NCI-H2107 (cell line): Measurements from ENCODE around the gene CLCN4.
A peak's percentile ranks its signal among the peaks of the same experiment; 100 is the strongest.

Source experiments
- DNase-seq: peaks from one replicate; lab custom pipeline; 2025; lab: John Stamatoyannopoulos, UW

Gene CLCN4

GRCh38 chrX:10167573-10167972 lies 10.8 kb downstream of the CLCN4 start:
- no peak for DNase-seq

GRCh38 chrX:10168226-10168625 lies 11.5 kb downstream of the CLCN4 start:
- no peak for DNase-seq

DNA sequence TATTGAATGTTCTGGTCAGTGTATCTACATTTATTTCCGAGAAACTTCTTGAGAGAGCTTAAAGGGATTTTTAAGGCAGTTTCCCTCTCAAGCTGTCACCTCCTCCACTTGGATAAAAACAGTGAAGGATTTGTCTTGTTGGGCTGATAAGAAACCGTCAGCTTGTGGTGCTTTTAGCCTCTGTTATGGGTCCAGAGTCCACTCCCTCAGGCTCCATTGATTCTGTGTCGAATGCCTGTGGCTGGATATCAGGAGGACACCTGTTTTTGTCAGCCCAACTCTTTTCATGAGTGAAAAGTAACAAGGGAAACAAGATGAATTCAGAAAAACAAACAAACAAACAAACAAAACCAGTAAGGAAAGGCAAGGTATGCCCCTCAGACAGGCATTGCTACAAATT lies 12.4 kb downstream of the CLCN4 start:
- no peak for DNase-seq

DNA sequence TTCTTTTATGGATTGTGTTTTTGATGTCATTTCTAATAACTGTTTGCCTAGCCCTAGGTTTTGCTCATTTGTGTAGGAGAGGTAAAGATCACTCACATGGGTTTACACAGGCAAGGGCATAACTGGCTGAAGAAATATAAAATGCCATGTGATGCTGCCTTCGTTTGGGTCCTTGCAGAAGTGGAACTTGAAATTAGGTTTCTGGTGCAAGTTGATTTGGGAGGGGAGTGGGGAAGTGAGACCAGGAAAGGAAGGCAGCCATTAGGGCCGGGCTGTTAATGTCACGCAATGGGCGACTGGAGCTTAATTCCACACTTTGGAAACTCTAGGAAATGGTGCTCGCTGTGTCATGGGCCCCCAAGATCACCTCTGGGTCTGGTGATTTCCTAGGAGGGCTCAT lies 14.5 kb downstream of the CLCN4 start:
- no peak for DNase-seq

DNA sequence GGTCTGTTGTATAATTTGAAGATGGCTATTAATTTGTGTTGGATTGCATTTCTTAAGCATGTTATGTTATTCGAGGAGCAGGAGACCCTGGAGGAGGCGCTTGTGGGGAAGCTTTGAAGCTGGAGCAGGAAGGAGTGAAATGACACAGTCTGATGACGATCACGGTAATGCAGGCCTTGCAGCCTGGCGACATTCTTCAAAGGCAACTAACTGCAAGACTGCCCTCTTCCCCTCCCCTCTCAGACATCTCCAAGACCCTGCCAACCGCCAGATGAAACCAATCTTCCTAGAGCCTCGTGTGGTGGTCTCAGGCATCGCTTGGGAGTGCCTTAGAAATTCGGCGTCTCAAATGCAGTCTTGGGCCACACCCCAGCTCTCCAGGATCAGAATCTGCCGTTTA lies 16.1 kb downstream of the CLCN4 start:
- no peak for DNase-seq

GRCh38 chrX:10173331-10173900 lies 16.6 kb downstream of the CLCN4 start:
- DNase-seq = peak; percentile 93

DNA sequence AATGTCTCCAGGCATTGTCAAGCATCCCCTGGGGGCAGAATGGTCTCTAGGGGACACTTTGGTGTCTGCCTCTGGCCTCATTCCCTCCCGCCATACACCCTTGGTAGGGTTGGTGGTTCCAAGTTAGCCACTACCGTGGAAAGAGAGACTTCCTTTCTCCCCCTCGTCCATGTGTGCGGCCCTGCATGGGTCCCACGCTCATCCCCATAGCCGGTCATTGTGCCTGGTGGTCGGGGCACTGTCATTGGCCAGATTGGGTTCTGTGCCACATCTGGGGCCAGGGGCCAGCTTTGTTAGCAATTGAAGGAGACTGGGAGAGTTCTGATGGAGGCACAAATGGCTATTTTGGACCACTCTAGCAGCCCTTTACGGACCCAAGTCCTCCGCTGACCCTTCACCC lies 17.3 kb downstream of the CLCN4 start:
- DNase-seq = no peak

- no peak for DNase-seq
Observed at GRCh38 chrX:10174810-10175209, 18.0 kb downstream of the CLCN4 start.

DNA sequence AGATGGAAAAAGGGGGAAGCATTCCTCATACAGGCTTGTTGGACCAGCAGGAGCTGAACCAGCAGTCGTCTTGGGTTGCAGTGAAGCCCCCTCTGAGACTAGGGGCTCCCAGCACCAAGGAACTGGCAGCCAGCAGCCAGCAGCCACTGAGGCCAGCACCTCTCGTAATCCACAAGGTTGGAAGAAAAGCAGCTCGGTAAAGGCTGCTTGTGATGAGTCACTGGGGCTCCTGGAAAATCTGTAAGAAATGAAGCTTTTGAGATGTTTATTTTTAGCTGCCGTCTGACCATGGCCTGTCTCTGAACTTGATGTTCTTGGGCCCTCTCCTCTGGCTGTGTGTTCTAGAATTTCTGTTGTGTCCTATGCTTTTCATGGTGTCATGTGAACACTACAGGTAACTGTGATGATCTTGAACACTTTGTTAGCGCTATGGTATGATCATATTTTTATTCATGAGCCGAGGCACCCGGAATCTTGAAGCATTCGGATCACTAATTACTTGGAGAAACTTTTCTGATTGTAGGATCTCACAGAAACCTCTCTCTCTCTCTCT lies 18.6 kb downstream of the CLCN4 start:
- no peak for DNase-seq

GRCh38 chrX:10176121-10177003 lies 19.6 kb downstream of the CLCN4 start:
- DNase-seq = no peak

- no peak for DNase-seq
Observed at GRCh38 chrX:10177004-10177396, 20.2 kb downstream of the CLCN4 start.

- no peak for DNase-seq
Observed at GRCh38 chrX:10177601-10178000, 20.8 kb downstream of the CLCN4 start.

DNA sequence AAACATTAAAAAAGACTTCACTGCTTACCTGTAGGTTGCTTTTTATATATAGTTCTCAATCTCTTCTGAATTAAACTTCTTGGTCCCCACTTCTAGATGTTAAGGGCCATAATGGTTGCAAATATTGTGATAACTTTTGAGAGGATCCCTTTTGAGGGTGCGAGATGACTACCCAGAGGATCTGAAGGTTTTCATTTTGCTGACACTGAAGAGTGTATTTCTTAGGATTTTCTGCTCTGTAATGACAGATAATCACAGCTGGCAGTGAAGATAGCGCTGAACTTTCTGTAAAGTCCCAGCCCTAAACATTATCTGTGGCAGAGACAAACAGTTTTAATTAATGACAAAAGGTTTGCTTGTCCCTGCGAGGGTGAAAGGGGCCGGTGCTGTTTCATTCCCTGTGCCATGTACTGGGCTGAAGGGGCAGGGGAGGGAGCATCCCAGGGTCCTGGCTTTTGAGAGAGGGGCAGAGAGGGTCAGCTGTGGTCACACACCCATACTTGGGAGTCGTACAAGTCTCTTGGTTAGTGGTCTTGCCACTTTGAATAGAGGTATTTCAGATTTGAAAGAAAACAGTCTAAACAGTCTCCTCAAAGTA lies 22.2 kb downstream of the CLCN4 start:
- DNase-seq = no peak

- DNase-seq = no peak
Observed at GRCh38 chrX:10183760-10184159, 27.0 kb downstream of the CLCN4 start.

- no peak for DNase-seq
Observed at GRCh38 chrX:10184411-10184810, 27.6 kb downstream of the CLCN4 start.

- DNase-seq = no peak
Observed at GRCh38 chrX:10186355-10186754, 29.6 kb downstream of the CLCN4 start.

DNA sequence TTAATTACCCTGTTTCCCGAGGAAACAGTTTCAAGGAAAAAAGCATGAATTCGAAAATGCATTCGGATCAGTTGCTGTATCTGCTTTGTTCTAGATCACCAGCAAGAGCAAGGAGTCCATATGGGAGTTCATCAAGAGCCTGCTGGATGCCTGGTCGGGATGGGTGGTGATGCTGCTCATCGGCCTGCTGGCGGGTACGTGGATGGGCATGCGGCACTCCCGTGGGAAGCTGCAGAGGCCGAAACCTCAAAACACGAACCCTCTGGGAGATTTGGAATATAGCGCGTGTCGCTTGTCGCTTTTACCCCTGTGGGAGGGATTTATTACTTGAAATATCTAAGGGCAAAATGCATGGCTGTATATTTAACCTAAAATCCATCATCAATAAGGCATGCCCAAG lies 30.6 kb downstream of the CLCN4 start:
- no peak for DNase-seq

DNA sequence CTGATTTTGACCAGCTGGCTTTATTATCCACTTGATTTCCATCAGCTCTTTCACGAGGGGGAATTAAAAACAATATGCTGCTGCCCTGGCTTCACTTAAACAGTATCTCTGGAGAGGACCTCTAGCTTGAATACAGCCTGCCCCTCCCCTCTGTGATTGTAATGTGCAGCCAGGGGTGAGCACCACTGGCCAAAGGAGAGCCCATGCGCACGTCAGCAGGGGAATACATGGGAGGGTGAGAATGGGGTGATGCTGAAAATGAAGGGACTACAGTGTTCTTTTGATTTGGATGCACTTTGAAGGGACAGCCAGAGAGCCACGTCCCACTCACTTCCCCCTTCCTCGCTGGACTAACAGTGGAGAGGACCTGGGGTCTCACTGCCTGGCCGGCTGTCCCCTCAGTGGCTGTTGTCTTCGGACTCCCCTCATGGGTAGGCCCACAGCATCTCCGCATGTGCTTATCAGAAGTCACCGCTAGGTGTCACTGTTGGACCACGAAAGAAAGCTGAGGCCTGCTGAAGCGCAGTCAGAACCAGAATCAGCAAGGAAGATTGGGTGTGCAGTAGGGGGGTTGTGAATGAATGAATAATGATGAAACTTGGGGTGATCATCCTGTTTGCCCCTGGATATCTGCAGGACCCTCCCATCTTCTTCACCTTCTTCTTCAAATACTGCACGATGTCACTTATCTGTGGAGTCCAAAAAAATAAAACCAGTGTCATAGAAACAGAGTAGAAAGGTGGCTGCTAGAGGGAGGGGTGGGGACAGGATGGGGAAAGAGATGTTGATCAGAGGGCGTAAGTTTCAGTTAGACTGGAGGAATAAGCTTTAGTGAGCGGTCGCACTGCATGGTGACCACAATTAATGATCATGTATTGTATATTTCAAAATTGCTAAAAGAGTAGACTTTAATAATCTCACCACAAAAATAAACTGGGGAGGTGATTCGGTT lies 32.8 kb downstream of the CLCN4 start:
- DNase-seq = peak; percentile 59

DNA sequence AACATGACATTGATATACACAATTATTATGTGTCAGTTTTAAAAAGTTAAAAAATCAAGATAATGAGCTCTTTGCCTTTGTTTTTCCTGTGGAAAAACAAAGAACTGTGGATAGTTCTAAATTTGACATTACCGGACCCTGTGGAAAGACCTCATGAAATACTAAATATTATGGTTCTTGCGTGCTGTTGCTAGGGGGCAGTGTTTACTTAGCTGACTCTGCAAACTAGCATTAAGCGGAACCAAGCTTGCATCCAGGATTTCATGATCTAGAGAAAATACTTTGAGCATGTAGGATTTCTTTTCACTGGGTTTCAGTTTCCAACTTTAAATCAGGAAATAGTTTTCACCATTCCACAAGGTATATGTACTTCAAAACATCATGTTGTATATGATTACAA lies 33.6 kb downstream of the CLCN4 start:
- peak; percentile 23 for DNase-seq

DNA sequence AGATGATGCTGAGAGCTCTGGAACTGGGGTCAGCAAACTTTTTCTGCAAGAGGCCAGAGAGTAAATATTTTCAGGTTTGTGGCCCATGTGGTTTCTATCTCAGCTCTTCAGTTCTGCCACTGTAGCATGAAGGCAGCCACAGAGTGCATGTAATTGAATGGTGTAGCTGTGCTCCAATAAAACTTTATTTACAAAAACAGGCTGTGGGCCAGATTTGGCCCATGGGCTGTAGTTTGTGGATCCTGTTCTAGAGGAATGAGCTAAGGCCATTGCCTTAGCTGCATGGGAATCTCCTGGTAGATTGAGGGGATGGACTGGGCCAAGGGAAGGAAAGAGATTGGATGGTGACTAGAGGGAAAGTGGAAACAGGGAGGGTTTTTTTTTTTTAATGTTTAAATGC lies 36.8 kb downstream of the CLCN4 start:
- no peak for DNase-seq

DNA sequence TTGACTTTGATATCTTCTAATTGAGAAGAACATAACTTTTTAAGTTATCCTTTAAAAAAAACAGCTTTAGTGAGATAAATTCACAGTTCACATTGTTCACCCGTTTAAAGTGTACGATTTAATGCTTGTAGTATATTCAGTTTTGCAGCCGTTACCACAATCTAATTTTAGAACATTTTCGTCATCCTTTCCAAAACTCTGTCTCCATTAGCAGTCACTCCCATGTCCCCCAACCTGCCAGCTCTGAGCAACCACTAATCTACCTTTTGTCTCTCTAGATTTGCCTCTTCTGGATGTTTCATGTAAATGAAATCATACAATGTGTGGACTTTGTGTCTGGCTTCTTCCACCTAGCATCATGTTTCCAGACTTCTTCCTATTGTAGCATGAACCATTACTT lies 38.6 kb downstream of the CLCN4 start:
- no peak for DNase-seq

- no peak for DNase-seq
Observed at GRCh38 chrX:10195947-10196346, 39.2 kb downstream of the CLCN4 start.
